Endothelial cell of umbilical vein (primary cell): ENCODE data around the gene NR5A2. TPM values are rescaled to one million over a fixed set of nuclear protein-coding genes. Genes with fewer than 3 reads are reported as not detected.

Source experiments
- BruUV-seq: library from RNA; stranded (reverse); fragments of 400-500 nt; replicated peaks from 2 replicates; lab custom pipeline; 2021; lab: Mats Ljungman, UMichigan
- CTCF ChIA-PET: fragments of 300-600, 350-600 bp; sonication (Branson Sonifier 250); formaldehyde crosslinking; loops from one replicate; lab custom pipeline; 2021; ENCODE audit warnings: antibody characterized with exemption, inconsistent platforms; lab: Charles Lee
- POLR2A ChIA-PET: fragments of 300-600, 350-600 bp; sonication (Branson Sonifier 250); formaldehyde crosslinking; loops from one replicate; lab custom pipeline; 2021; ENCODE audit warnings: antibody characterized with exemption, inconsistent platforms; lab: Charles Lee
- DNase-seq: peaks from one replicate; pipeline ENCODE4 v3.0.0-alpha.2; 2011; ENCODE audit warnings: low read depth, low spot score
- FAIRE-seq: peaks from 2 replicates; lab custom pipeline; 2011; peaks lifted over from hg19 to GRCh38; lab: Jason Lieb, UNC
- H2AFZ ChIP-seq: 2 replicates; pipeline ENCODE4 v1.6.0; 2012; ENCODE audit warnings: low read depth, low read length, control low read depth, inconsistent platforms
- H3K27ac ChIP-seq: 2 replicates; pipeline ENCODE4 v1.5.1; 2011; ENCODE audit warnings: low read depth, mild to moderate bottlenecking, control low read depth, low read length, moderate library complexity; ENCODE audit not compliant: insufficient read depth
- H3K27me3 ChIP-seq, 2 experiments: 2 replicates each; pipeline versions ENCODE4 v1.6.0 to v1.6.1; 2011; ENCODE audit warnings: low read length in 2 of 2, mixed read lengths in 1 of 2; ENCODE audit not compliant: control insufficient read depth in 2 of 2, insufficient read depth in 2 of 2
- H3K36me3 ChIP-seq, 2 experiments: 2 replicates in 1 of 2; 3 replicates in 1 of 2; pipeline ENCODE4 v1.5.1; 2011; ENCODE audit warnings: low read length in 2 of 2, mild to moderate bottlenecking in 1 of 2, moderate library complexity in 1 of 2; ENCODE audit not compliant: control insufficient read depth in 2 of 2, insufficient read depth in 2 of 2; ENCODE audit errors: extremely low read depth in 1 of 2
- H3K4me1 ChIP-seq: 3 replicates; pipeline ENCODE4 v1.5.1; 2011; ENCODE audit warnings: mild to moderate bottlenecking, low read length; ENCODE audit not compliant: control insufficient read depth, insufficient read depth; ENCODE audit errors: extremely low read depth
- H3K4me2 ChIP-seq: 2 replicates; pipeline ENCODE4 v1.6.1; 2011; ENCODE audit warnings: low read length, control low read depth, mixed read lengths; ENCODE audit not compliant: insufficient read depth
- H3K4me3 ChIP-seq, 3 experiments: fragments of 200-600 bp in 1 of 3; sonication (generic), shearing (Covaris generic) in 1 of 3; replicated peaks in 1 of 3; 2 replicates each; pipeline ENCODE4 v1.5.1; 2011 to 2016; ENCODE audit warnings: control low read depth in 3 of 3, low read length in 3 of 3, mild to moderate bottlenecking in 2 of 3, inconsistent platforms in 1 of 3, low read depth in 1 of 3, moderate library complexity in 1 of 3; ENCODE audit not compliant: insufficient read depth in 1 of 3
- H3K79me2 ChIP-seq: 2 replicates; pipeline ENCODE4 v1.6.0; 2012; ENCODE audit warnings: low read length, inconsistent platforms; ENCODE audit not compliant: control insufficient read depth, insufficient read depth
- H3K9ac ChIP-seq: replicated peaks from 2 replicates; pipeline ENCODE3; 2011; ENCODE audit warnings: low read length, control low read depth; ENCODE audit not compliant: insufficient read depth; ENCODE audit errors: extremely low read depth
- H3K9me1 ChIP-seq: replicated peaks from 3 replicates; pipeline ENCODE4 v1.6.0; 2011; ENCODE audit warnings: mild to moderate bottlenecking, low read length; ENCODE audit not compliant: control insufficient read depth, insufficient read depth; ENCODE audit errors: extremely low read depth
- H3K9me3 ChIP-seq: replicated peaks from 2 replicates; pipeline ENCODE4 v1.5.1; 2012; ENCODE audit warnings: low read length, inconsistent platforms; ENCODE audit not compliant: control insufficient read depth, insufficient read depth
- H4K20me1 ChIP-seq: replicated peaks from 2 replicates; pipeline ENCODE3; 2011; ENCODE audit warnings: mild to moderate bottlenecking, low read length; ENCODE audit not compliant: control insufficient read depth, insufficient read depth; ENCODE audit errors: extremely low read depth
- EZH2 ChIP-seq: IDR thresholded peaks from 2 replicates; pipeline ENCODE4 v1.6.1; 2012; ENCODE audit warnings: borderline replicate concordance, low read depth, mild to moderate bottlenecking, moderate library complexity, low read length, inconsistent platforms; ENCODE audit not compliant: severe bottlenecking
- FOS ChIP-seq: IDR thresholded peaks from 2 replicates; pipeline ENCODE4 v1.6.1; 2011; ENCODE audit warnings: mild to moderate bottlenecking, low read length, moderate library complexity, borderline replicate concordance; ENCODE audit not compliant: insufficient read depth
- GATA2 ChIP-seq: IDR thresholded peaks from 2 replicates; pipeline ENCODE4 v1.7.0; 2011; ENCODE audit warnings: low read depth, mild to moderate bottlenecking, moderate library complexity, mixed read lengths, low read length; ENCODE audit not compliant: insufficient read length, insufficient read depth
- JUN ChIP-seq: IDR thresholded peaks from 2 replicates; pipeline ENCODE4 v1.6.1; 2011; ENCODE audit warnings: borderline replicate concordance, low read depth; ENCODE audit not compliant: insufficient read length, insufficient read depth
- MYC ChIP-seq: IDR thresholded peaks from one replicate; pipeline ENCODE4 v1.6.1; 2011; ENCODE audit warnings: mild to moderate bottlenecking, low read depth, low read length
- POLR2A ChIP-seq: IDR thresholded peaks from 2 replicates; pipeline ENCODE4 v1.6.1; 2012; ENCODE audit warnings: low read depth, mild to moderate bottlenecking, control low read depth, low read length
- POLR2AphosphoS5 ChIP-seq: IDR thresholded peaks from 2 replicates; pipeline ENCODE4 v1.6.1; 2012; ENCODE audit warnings: low read depth, mild to moderate bottlenecking, control low read depth, low read length, moderate library complexity; ENCODE audit not compliant: insufficient read depth
- dilution Hi-C: fragments of 300-500 bp; cut with MboI; formaldehyde crosslinking; loops from one replicate; pipeline ENCODE4 v1.15.0; 2019; ENCODE audit warnings: low sequenced_read_pairs; ENCODE audit not compliant: extremely low pct_ligation_motif_present
- intact Hi-C: fragments of 100-400 bp; cut with micrococcal nuclease; formaldehyde crosslinking; loops from one replicate; pipeline ENCODE4 v1.10.0; 2022
- polyA plus RNA-seq, 4 experiments: library from polyadenylated mRNA; depleted of rRNA in 3 of 4; stranded (reverse) in 3 of 4; unstranded in 1 of 4; fragments of >200 nt; gene quantifications; 2 replicates each; pipeline versions ENCODE4 v1.2.1 to v1.2.3, GENCODE V29; 2011 to 2012; ENCODE audit warnings: missing spikeins in 1 of 4
- total RNA-seq: library from RNA; stranded (reverse); gene quantifications from 2 replicates; pipeline ENCODE4 v1.2.3, GENCODE V29; 2021
- TF ChIP-seq, protein P1 (sequence below): IDR thresholded peaks from 2 replicates; pipeline ENCODE4 v1.6.1; 2011; ENCODE audit not compliant: insufficient read depth, insufficient read length
- TF ChIP-seq, protein P2 (sequence below), 2 donors: IDR thresholded peaks; 1 replicate in 1 of 2; 2 replicates in 1 of 2; pipeline ENCODE4 v1.5.1; 2011; ENCODE audit warnings: low read length in 2 of 2, mild to moderate bottlenecking in 2 of 2, moderate library complexity in 2 of 2, control low read depth in 1 of 2, inconsistent platforms in 1 of 2, low read depth in 1 of 2; ENCODE audit not compliant: insufficient read depth in 1 of 2; ENCODE audit errors: extremely low read depth in 1 of 2

NR5A2 gene
- total and polyA plus RNA-seq, 2 donors (not counting 3 experiments of a cell fraction or from before 2014, with no cell fraction given), result 3.4 to 12.1 TPM

DNA sequence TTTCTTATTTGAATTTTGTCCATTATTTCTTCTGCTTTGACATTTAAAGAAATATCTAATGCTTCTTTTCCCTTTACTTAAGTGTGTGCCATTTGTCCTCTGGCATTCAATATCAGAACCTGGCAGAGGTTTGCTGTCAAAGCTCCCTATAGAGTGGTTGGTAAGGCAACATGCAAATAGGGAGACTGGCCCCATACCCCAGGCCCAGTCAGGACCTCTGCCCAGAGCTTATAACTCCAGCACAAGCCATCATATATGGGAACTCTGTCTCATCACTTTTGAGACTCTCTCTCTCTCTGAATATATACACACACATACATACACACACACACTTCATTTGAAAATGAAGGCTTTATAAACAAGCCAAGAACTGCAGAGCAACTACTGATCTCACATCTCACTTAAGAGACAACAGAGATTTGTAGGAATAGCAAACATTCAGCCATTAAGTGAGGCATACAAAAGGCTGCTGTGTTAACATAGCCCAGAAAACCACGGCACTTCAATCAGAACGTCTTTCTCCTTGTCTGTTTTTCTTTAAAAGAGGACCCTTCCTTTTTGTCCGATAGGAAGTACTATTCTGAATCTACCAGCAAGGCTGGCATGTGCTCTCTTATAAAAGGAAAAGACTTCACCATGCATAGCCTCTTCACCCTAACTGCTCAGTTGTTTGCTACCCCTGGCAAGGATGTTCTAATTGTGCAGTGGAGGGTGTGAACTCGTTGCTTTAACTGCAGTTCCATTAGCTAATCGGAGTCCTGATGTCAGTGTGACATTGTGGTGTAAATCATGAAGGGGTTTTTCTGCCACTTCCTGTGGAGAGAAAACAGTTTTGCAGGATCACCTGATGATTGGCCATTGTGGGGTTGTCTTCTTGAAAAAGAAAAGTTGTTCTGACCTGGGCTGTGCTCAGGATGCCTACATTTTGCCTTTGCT lies 101.7 kb downstream of the NR5A2 start:
- Histone ChIP-seq H3K4me1 (no peaks in the 10 kb centered on the region), H3K4me2 (no peak overlapping the region), H2AFZ (no peak overlapping the region), H3K9ac (no peak overlapping the region), H3K36me3 (no peaks in the 10 kb centered on the region), H3K9me1 (no peaks in the 10 kb centered on the region), H3K4me3 (no peak overlapping the region), H3K79me2 (no peaks in the 10 kb centered on the region), H4K20me1 (no peaks in the 10 kb centered on the region), H3K9me3 (no peaks in the 10 kb centered on the region), H3K27me3 (no peaks in the 10 kb centered on the region), H3K27ac (no peak overlapping the region)
- no TSS peak for BruUV-seq
- ChIA-PET CTCF (interaction anchor here (1.2 to 1.8 kb wide), 2 partner anchors 10 to 444 kb away, joined by 5 to 6 read pairs; no protein-coding TSS in a partner anchor), POLR2A (interaction anchor here (0.5 kb wide), 1 partner anchor 12 kb away, joined by 3 read pairs; no protein-coding TSS in a partner anchor)
- DNase-seq (no peak), FAIRE-seq (no peak)
- intact Hi-C loops (no loop called here), dilution Hi-C loops (no loop called here)
- TF ChIP-seq FOS (no peak), POLR2A (no peak), GATA2 (no peak)

GRCh38 chr1:200130552-200130951 lies 103.0 kb downstream of the NR5A2 start:
- H3K79me2 ChIP-seq, result no peaks in the 10 kb centered on the region
- H3K9me1 ChIP-seq, result no peaks in the 10 kb centered on the region
- H4K20me1 ChIP-seq, result no peaks in the 10 kb centered on the region
- DNase-seq (no peak), FAIRE-seq (no peak)
- H3K9ac ChIP-seq, result no peak overlapping the region
- TF ChIP-seq, protein P1, sequence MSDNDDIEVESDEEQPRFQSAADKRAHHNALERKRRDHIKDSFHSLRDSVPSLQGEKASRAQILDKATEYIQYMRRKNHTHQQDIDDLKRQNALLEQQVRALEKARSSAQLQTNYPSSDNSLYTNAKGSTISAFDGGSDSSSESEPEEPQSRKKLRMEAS, result no peak
- no peak for TF ChIP-seq MYC
- no peak for TF ChIP-seq JUN
- TF ChIP-seq, protein P2, sequence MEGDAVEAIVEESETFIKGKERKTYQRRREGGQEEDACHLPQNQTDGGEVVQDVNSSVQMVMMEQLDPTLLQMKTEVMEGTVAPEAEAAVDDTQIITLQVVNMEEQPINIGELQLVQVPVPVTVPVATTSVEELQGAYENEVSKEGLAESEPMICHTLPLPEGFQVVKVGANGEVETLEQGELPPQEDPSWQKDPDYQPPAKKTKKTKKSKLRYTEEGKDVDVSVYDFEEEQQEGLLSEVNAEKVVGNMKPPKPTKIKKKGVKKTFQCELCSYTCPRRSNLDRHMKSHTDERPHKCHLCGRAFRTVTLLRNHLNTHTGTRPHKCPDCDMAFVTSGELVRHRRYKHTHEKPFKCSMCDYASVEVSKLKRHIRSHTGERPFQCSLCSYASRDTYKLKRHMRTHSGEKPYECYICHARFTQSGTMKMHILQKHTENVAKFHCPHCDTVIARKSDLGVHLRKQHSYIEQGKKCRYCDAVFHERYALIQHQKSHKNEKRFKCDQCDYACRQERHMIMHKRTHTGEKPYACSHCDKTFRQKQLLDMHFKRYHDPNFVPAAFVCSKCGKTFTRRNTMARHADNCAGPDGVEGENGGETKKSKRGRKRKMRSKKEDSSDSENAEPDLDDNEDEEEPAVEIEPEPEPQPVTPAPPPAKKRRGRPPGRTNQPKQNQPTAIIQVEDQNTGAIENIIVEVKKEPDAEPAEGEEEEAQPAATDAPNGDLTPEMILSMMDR (IDR thresholded peaks at IDR 0.05; ENCODE audit: extremely low read depth in 1 of 2, insufficient read depth in 1 of 2, low read depth in 1 of 2, low read length in 2 of 2), result no peak
- no peak for TF ChIP-seq EZH2
- TF ChIP-seq FOS, result no peak
- no peak for TF ChIP-seq GATA2
- TF ChIP-seq POLR2AphosphoS5, result no peak
- TF ChIP-seq POLR2A, result no peak
- dilution Hi-C loops (no loop called here), intact Hi-C loops (loop anchor here (2.0 kb wide), 1 partner anchor 46 kb away; no protein-coding TSS in a partner anchor)
- H2AFZ ChIP-seq, result no peak overlapping the region
- no peaks in the 10 kb centered on the region for H3K4me1 ChIP-seq
- CTCF ChIA-PET, result interaction anchor here (0.7 to 2.3 kb wide), 3 partner anchors 9 to 446 kb away, joined by 3 to 14 read pairs (median 4); no protein-coding TSS in a partner anchor
- H3K36me3 ChIP-seq, result no peaks in the 10 kb centered on the region
- POLR2A ChIA-PET, result no interaction called here
- no peak overlapping the region for H3K4me2 ChIP-seq
- no peak overlapping the region for H3K27ac ChIP-seq
- H3K9me3 ChIP-seq, result no peaks in the 10 kb centered on the region
- H3K4me3 ChIP-seq, result no peak overlapping the region
- BruUV-seq, result no TSS peak
- no peaks in the 10 kb centered on the region for H3K27me3 ChIP-seq
